ENCODE results near the gene HSD17B8. TPM values are rescaled to one million over a fixed set of nuclear protein-coding genes. Genes with fewer than 3 reads are reported as not detected.

The HSD17B8 gene
- total and polyA plus RNA-seq, 7 experiments from 2014 or later: 9.7 to 67.0 (median 19.2) TPM

DNA sequence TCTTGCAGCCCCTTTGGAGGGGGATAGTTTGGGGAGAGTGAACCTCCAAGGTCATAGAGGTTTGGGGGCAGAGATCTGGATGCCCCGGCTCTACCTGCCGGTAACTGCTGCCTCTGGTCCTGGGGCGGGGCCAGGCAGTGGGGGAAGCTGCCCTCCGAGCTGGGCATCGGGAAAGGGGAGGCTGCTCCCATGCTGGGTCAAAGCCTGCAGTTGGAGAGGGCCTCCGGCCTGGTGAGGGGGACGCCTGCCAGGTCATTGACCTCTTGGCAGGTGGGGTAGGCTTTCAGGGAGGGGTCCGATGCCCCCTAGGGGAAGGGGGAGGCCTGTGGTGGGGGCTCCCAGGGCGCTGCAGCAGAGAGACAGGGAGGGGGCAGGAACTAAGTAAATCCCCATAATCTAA, 19.3 kb upstream of the HSD17B8 start:
- Mint-ChIP-seq H3K27ac (peak overlapping the region in 2 of 9 donors; percentile 82 to 92), H3K27me3 (peaks cover 13 to 32% (median 17%) of the 10 kb centered on the region in 5 donors), H3K4me3 (no peak overlapping the region), H3K36me3 (peaks cover 4 to 24% (median 16%) of the 10 kb centered on the region in 5 donors), H3K4me1 (peaks cover 15 to 25% (median 24%) of the 10 kb centered on the region in 7 donors), H3K9me3 (peaks cover 0 to 14% (median 11%) of the 10 kb centered on the region in 11 donors)
- POLR2A ChIA-PET: no interaction called here
- ATAC-seq (no peak), DNase-seq (no peak)
- Histone ChIP-seq H3K27me3 (ENCODE audit: control insufficient read depth in 2 of 2, insufficient read depth in 2 of 2, low read length in 2 of 2) (no peaks in the 10 kb centered on the region), H3K4me3 (ENCODE audit: low read length) (no peak overlapping the region), H3K9me3 (ENCODE audit: control insufficient read depth in 2 of 3, low read length in 3 of 3) (no peaks in the 10 kb centered on the region), H3K36me3 (ENCODE audit: control insufficient read depth in 2 of 3, insufficient read depth in 3 of 3, low read length in 3 of 3) (no peaks in the 10 kb centered on the region), H3K4me1 (ENCODE audit: control insufficient read depth in 2 of 2, insufficient read depth in 2 of 2, low read length in 2 of 2) (peaks cover 16 to 23% of the 10 kb centered on the region in 2 donors), H3K27ac (ENCODE audit: low read depth, low read length) (no peak overlapping the region)
- CTCF ChIA-PET: no interaction called here
- intact Hi-C loops (cut with micrococcal nuclease): no loop called here

- intact Hi-C loops (cut with micrococcal nuclease): no loop called here
- CTCF ChIA-PET: interaction anchor here (1.3 kb wide), 1 partner anchor 12 kb away, joined by 7 read pairs; no protein-coding TSS in a partner anchor
Measured at GRCh38 chr6:33185654-33186187, 18.7 kb upstream of the HSD17B8 start.

GRCh38 chr6:33187809-33188208, 16.6 kb upstream of the HSD17B8 start:
- H3K36me3 ChIP-seq (ENCODE audit: control insufficient read depth in 2 of 3, insufficient read depth in 3 of 3, low read length in 3 of 3): no peaks in the 10 kb centered on the region
- Mint-ChIP-seq H3K4me1 (peaks cover 19 to 31% (median 27%) of the 10 kb centered on the region in 7 donors), H3K27me3 (peaks cover 23 to 49% (median 26%) of the 10 kb centered on the region in 5 donors), H3K4me3 (no peak overlapping the region), H3K27ac (no peak overlapping the region), H3K9me3 (peaks cover 0 to 11% (median 9%) of the 10 kb centered on the region in 11 donors), H3K36me3 (peaks cover 4 to 24% (median 15%) of the 10 kb centered on the region in 5 donors)
- no peaks in the 10 kb centered on the region for H3K9me3 ChIP-seq (ENCODE audit: control insufficient read depth in 2 of 3, low read length in 3 of 3)
- no peak for ATAC-seq
- no peak overlapping the region for H3K27ac ChIP-seq (ENCODE audit: low read depth, low read length)
- peaks cover 0 to 3% of the 10 kb centered on the region in 2 donors for H3K27me3 ChIP-seq (ENCODE audit: control insufficient read depth in 2 of 2, insufficient read depth in 2 of 2, low read length in 2 of 2)
- no peak for DNase-seq
- ChIA-PET CTCF (no interaction called here), POLR2A (no interaction called here)
- H3K4me1 ChIP-seq (ENCODE audit: control insufficient read depth in 2 of 2, insufficient read depth in 2 of 2, low read length in 2 of 2): peaks cover 14 to 27% of the 10 kb centered on the region in 2 donors
- no peak overlapping the region for H3K4me3 ChIP-seq (ENCODE audit: low read length)
- intact Hi-C loops (cut with micrococcal nuclease): no loop called here

More at GRCh38 chr6:33185654-33186187, 18.7 kb upstream of the HSD17B8 start:
- peak overlapping the region in 1 of 9 donors; percentile 18 for H3K27ac Mint-ChIP-seq
- H3K27me3 Mint-ChIP-seq: peaks cover 16 to 36% (median 20%) of the 10 kb centered on the region in 5 donors
- Histone ChIP-seq H3K36me3 (ENCODE audit: control insufficient read depth in 2 of 3, insufficient read depth in 3 of 3, low read length in 3 of 3) (no peaks in the 10 kb centered on the region), H3K9me3 (ENCODE audit: control insufficient read depth in 2 of 3, low read length in 3 of 3) (no peaks in the 10 kb centered on the region), H3K4me1 (ENCODE audit: control insufficient read depth in 2 of 2, insufficient read depth in 2 of 2, low read length in 2 of 2) (peaks cover 16 to 23% of the 10 kb centered on the region in 2 donors), H3K27me3 (ENCODE audit: control insufficient read depth in 2 of 2, insufficient read depth in 2 of 2, low read length in 2 of 2) (no peaks in the 10 kb centered on the region), H3K27ac (ENCODE audit: low read depth, low read length) (no peak overlapping the region), H3K4me3 (ENCODE audit: low read length) (no peak overlapping the region)
- no peak for DNase-seq
- no peak for ATAC-seq
- H3K4me1 Mint-ChIP-seq: peaks cover 15 to 25% (median 24%) of the 10 kb centered on the region in 7 donors
- POLR2A ChIA-PET: interaction anchor here (1.4 kb wide), 1 partner anchor 14 kb away, joined by 3 read pairs; no protein-coding TSS in a partner anchor
- peaks cover 4 to 24% (median 16%) of the 10 kb centered on the region in 5 donors for H3K36me3 Mint-ChIP-seq
- peak overlapping the region in 1 of 10 donors; percentile 22 for H3K4me3 Mint-ChIP-seq
- peaks cover 0 to 14% (median 11%) of the 10 kb centered on the region in 11 donors for H3K9me3 Mint-ChIP-seq

DNA sequence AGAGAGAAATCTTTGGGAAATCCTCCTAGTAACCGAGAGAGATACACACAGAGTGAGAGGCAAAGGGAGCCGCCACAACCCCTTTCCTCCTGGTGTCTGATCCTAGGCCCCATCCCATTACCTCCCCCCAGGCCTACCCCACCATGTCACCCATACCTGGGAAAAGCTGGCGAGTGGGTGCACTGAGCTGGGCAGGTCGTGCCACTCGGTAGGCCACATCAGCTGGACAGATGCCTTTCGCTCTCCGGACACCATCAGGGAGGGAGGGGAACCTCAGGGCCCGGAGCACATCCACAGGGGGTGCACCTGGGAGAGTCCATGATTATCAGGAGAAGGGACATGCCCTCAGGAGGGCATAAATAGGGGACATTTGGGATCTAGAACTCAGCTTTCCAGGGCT, 15.3 kb upstream of the HSD17B8 start:
- ATAC-seq: no peak
- Histone ChIP-seq H3K27me3 (ENCODE audit: control insufficient read depth in 2 of 2, insufficient read depth in 2 of 2, low read length in 2 of 2) (peaks cover 0 to 3% of the 10 kb centered on the region in 2 donors), H3K9me3 (ENCODE audit: control insufficient read depth in 2 of 3, low read length in 3 of 3) (no peaks in the 10 kb centered on the region), H3K4me3 (ENCODE audit: low read length) (no peak overlapping the region), H3K27ac (ENCODE audit: low read depth, low read length) (no peak overlapping the region), H3K4me1 (ENCODE audit: control insufficient read depth in 2 of 2, insufficient read depth in 2 of 2, low read length in 2 of 2) (peaks cover under 1 to 14% of the 10 kb centered on the region in 2 donors), H3K36me3 (ENCODE audit: control insufficient read depth in 2 of 3, insufficient read depth in 3 of 3, low read length in 3 of 3) (peaks cover 0 to under 1% (median 0%) of the 10 kb centered on the region in 3 experiments)
- DNase-seq: no peak
- peaks cover 0 to 13% (median 5%) of the 10 kb centered on the region in 5 donors for H3K36me3 Mint-ChIP-seq
- no peak overlapping the region for H3K27ac Mint-ChIP-seq
- ChIA-PET CTCF (interaction anchor here (0.6 to 1.5 kb wide), 2 partner anchors 65 to 152 kb away, joined by 3 to 5 read pairs; no protein-coding TSS in a partner anchor), POLR2A (interaction anchor here (1.1 to 1.6 kb wide), 2 partner anchors 18 to 83 kb away, joined by 4 read pairs; partner anchors contain the start of genes RPS18 and VPS52)
- H3K4me1 Mint-ChIP-seq: peaks cover 7 to 27% (median 15%) of the 10 kb centered on the region in 7 donors
- peaks cover 23 to 57% (median 26%) of the 10 kb centered on the region in 5 donors for H3K27me3 Mint-ChIP-seq
- H3K9me3 Mint-ChIP-seq: no peaks in the 10 kb centered on the region
- intact Hi-C loops (cut with micrococcal nuclease): no loop called here
- H3K4me3 Mint-ChIP-seq: no peak overlapping the region

DNA sequence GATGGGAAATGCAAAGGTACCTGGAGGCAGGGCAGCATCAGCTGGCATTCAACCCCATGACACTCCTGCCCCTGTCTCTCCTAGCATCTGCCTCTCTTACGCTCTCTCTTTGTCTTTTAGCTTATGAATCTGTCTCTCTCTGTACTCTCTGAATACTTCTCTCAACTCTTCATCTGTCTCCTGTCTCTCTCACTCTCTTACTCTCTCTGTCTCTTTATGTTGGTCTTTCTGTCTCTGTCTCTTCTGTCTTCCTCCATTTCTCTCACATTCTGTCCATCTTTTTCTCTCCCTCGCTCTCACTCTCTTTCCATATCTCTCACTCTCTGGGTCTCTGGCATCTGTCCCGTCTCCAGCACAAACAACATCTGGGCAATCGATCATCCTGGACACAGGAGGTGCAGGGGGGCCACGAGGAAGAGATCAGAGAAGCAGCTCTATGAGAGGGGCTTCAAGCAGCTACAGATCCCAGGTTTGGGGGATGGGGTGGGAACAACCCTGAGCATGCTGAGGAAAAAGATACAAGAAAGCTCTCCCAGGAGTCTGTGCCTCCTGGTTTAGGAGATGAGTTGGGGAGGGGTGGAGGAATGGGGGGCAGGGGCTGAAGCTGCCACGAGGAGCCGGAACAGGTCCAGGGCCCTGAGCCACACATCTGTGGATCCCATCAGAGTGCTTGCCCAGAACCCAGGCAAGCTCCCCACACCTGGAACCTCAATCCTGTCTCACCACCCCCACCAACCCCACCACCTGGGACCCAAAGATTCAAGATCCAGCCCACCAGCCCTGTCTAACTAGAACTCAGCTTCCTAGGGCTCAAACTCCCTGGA, 14.6 kb upstream of the HSD17B8 start:
- peaks cover 23 to 53% (median 26%) of the 10 kb centered on the region in 5 donors for H3K27me3 Mint-ChIP-seq
- no peaks in the 10 kb centered on the region for H3K9me3 Mint-ChIP-seq
- DNase-seq (no peak), ATAC-seq (no peak)
- H3K27ac Mint-ChIP-seq: no peak overlapping the region
- H3K4me3 Mint-ChIP-seq: no peak overlapping the region
- intact Hi-C loops (cut with micrococcal nuclease): no loop called here
- POLR2A ChIA-PET: interaction anchor here (1.1 to 1.6 kb wide), 3 partner anchors 18 to 82 kb away, joined by 3 to 4 read pairs (median 4); partner anchors contain the start of genes RPS18 and VPS52
- Histone ChIP-seq H3K9me3 (ENCODE audit: control insufficient read depth in 2 of 3, low read length in 3 of 3) (no peaks in the 10 kb centered on the region), H3K36me3 (ENCODE audit: control insufficient read depth in 2 of 3, insufficient read depth in 3 of 3, low read length in 3 of 3) (peaks cover 0 to 7% (median 5%) of the 10 kb centered on the region in 3 experiments), H3K27me3 (ENCODE audit: control insufficient read depth in 2 of 2, insufficient read depth in 2 of 2, low read length in 2 of 2) (peaks cover 0 to 3% of the 10 kb centered on the region in 2 donors), H3K4me3 (ENCODE audit: low read length) (no peak overlapping the region), H3K4me1 (ENCODE audit: control insufficient read depth in 2 of 2, insufficient read depth in 2 of 2, low read length in 2 of 2) (peaks cover 0 to 7% of the 10 kb centered on the region in 2 donors), H3K27ac (ENCODE audit: low read depth, low read length) (no peak overlapping the region)
- peaks cover 0 to 18% (median 5%) of the 10 kb centered on the region in 5 donors for H3K36me3 Mint-ChIP-seq
- peaks cover 2 to 20% (median 11%) of the 10 kb centered on the region in 7 donors for H3K4me1 Mint-ChIP-seq
- CTCF ChIA-PET: interaction anchor here (0.6 to 1.5 kb wide), 4 partner anchors 64 to 151 kb away, joined by 3 to 5 read pairs (median 3); partner anchors contain the start of gene B3GALT4

GRCh38 chr6:33190504-33191107, 13.8 kb upstream of the HSD17B8 start:
- Histone ChIP-seq H3K36me3 (ENCODE audit: control insufficient read depth in 2 of 3, insufficient read depth in 3 of 3, low read length in 3 of 3) (peaks cover 5 to 15% (median 13%) of the 10 kb centered on the region in 3 experiments), H3K27ac (ENCODE audit: low read depth, low read length) (no peak overlapping the region), H3K27me3 (ENCODE audit: control insufficient read depth in 2 of 2, insufficient read depth in 2 of 2, low read length in 2 of 2) (peaks cover 0 to 3% of the 10 kb centered on the region in 2 donors), H3K4me1 (ENCODE audit: control insufficient read depth in 2 of 2, insufficient read depth in 2 of 2, low read length in 2 of 2) (peaks cover 0 to 7% of the 10 kb centered on the region in 2 donors), H3K9me3 (ENCODE audit: control insufficient read depth in 2 of 3, low read length in 3 of 3) (no peaks in the 10 kb centered on the region), H3K4me3 (ENCODE audit: low read length) (no peak overlapping the region)
- H3K36me3 Mint-ChIP-seq: peaks cover 3 to 21% (median 8%) of the 10 kb centered on the region in 5 donors
- H3K27ac Mint-ChIP-seq: peak overlapping the region in 1 of 9 donors; percentile 53
- no peak for DNase-seq
- peaks cover 23 to 52% (median 26%) of the 10 kb centered on the region in 5 donors for H3K27me3 Mint-ChIP-seq
- H3K4me3 Mint-ChIP-seq: peak overlapping the region in 2 of 10 donors; percentile 34 to 57
- no peak for ATAC-seq
- intact Hi-C loops (cut with micrococcal nuclease): no loop called here
- peaks cover 0 to 1% (median 0%) of the 10 kb centered on the region in 11 donors for H3K9me3 Mint-ChIP-seq
- H3K4me1 Mint-ChIP-seq: peaks cover 2 to 19% (median 11%) of the 10 kb centered on the region in 7 donors
- POLR2A ChIA-PET: interaction anchor here (1.1 to 1.2 kb wide), 2 partner anchors 17 to 69 kb away, joined by 3 to 4 read pairs; no protein-coding TSS in a partner anchor
- CTCF ChIA-PET: interaction anchor here (0.6 to 1.5 kb wide), 3 partner anchors 65 to 86 kb away, joined by 3 to 5 read pairs (median 3); partner anchors contain the start of gene B3GALT4

All from naive thymus-derived CD4-positive, alpha-beta T cell (primary cell).